Daoy (cell line): ENCODE measurements around the gene SLC9A5. TPM values are rescaled to one million over a fixed set of nuclear protein-coding genes. Genes with fewer than 3 reads are reported as not detected.

Source experiments
- DNase-seq: peaks from one replicate; pipeline ENCODE4 v3.0.0-alpha.2; 2015; ENCODE audit warnings: low read depth
- total RNA-seq: library from RNA; depleted of rRNA; stranded (reverse); fragments of >200 nt; shearing (Covaris generic); gene quantifications from 2 replicates; pipeline ENCODE4 v1.2.3, GENCODE V29; 2014

The SLC9A5 gene
- total RNA-seq, 1 experiment from 2014 or later: 1.8 TPM

GRCh38 chr16:67240506-67240905 is 8.3 kb upstream of the SLC9A5 start:
- peak; percentile 51 for DNase-seq

GRCh38 chr16:67241008-67241900 is 7.5 kb upstream of the SLC9A5 start:
- DNase-seq: peak; percentile 85

- no peak for DNase-seq
Observed at GRCh38 chr16:67242138-67242730, 6.5 kb upstream of the SLC9A5 start.

GRCh38 chr16:67243481-67243880 is 5.3 kb upstream of the SLC9A5 start:
- DNase-seq: no peak

- peak; percentile 90 for DNase-seq
Observed at GRCh38 chr16:67244387-67245185, 4.2 kb upstream of the SLC9A5 start.

- no peak for DNase-seq
Observed at GRCh38 chr16:67245186-67245585, 3.6 kb upstream of the SLC9A5 start.

- no peak for DNase-seq
Observed at GRCh38 chr16:67245674-67246080, 3.1 kb upstream of the SLC9A5 start.

- DNase-seq: peak; percentile 87
Observed at GRCh38 chr16:67246081-67246755, 2.6 kb upstream of the SLC9A5 start.

- no peak for DNase-seq
Observed at GRCh38 chr16:67246756-67247191, 2.0 kb upstream of the SLC9A5 start.

GRCh38 chr16:67247192-67248072 is 1.3 kb upstream of the SLC9A5 start, which contains the start of gene FHOD1:
Gene FHOD1, minus strand, starts transcription at chr16:67247481. Its CDS starts 71 bp downstream, at chr16:67247410.
- peak; percentile 97 for DNase-seq

- DNase-seq: no peak
Observed at GRCh38 chr16:67248073-67248400, 742 bp upstream of the SLC9A5 start.

GRCh38 chr16:67249178-67250044 is 632 bp downstream of the SLC9A5 start:
- no peak for DNase-seq

- DNase-seq: no peak
Observed at GRCh38 chr16:67250045-67250327, 1.2 kb downstream of the SLC9A5 start.

- DNase-seq: no peak
Observed at GRCh38 chr16:67252609-67253497, 4.1 kb downstream of the SLC9A5 start.

- no peak for DNase-seq
Observed at GRCh38 chr16:67254801-67255552, 6.2 kb downstream of the SLC9A5 start.

- DNase-seq: no peak
Observed at GRCh38 chr16:67255553-67256221, 6.9 kb downstream of the SLC9A5 start.

GRCh38 chr16:67256701-67257230 is 8.0 kb downstream of the SLC9A5 start:
- DNase-seq: no peak
